Erythroblast (primary cell): ENCODE data around the gene ABHD6.
A peak's percentile ranks its signal among the peaks of the same experiment; 100 is the strongest.

ENCODE experiments used
- GATA1 ChIP-seq: IDR thresholded peaks from 2 replicates; pipeline ENCODE4 v1.6.1; 2011; ENCODE audit warnings: low read depth, mild to moderate bottlenecking, control low read depth, low read length, moderate library complexity
- POLR2A ChIP-seq: IDR thresholded peaks from 2 replicates; pipeline ENCODE4 v1.6.1; 2011; ENCODE audit warnings: mild to moderate bottlenecking, low read length

- TF ChIP-seq POLR2A: peak; percentile 81
- no peak for TF ChIP-seq GATA1
Measured at GRCh38 chr3:58305882-58306711, 68.5 kb downstream of the ABHD6 start, which contains the start of the genes HTD2 and RPP14.
